Activated T-cell treated with anti-CD3 and anti-CD28 coated beads, Interleukin-2, amount 50 U/mL, for 24 hours (primary cell): ENCODE measurements around the gene ST8SIA6.
"Not testable (repeated sequence)": the region's sequence is repeated elsewhere in the genome, so short reads cannot be mapped to it uniquely, and the experiment has no call there.

Source experiments
- DNase-seq: peaks from one replicate; pipeline ENCODE4 v3.0.0-alpha.2; 2020
- H3K27ac Mint-ChIP-seq: 2 replicates; pipeline ENCODE4 v1.8.0; 2020; ENCODE audit warnings: mild to moderate bottlenecking, mixed read lengths
- H3K27me3 Mint-ChIP-seq: 2 replicates; pipeline ENCODE4 v1.8.0; 2020; ENCODE audit warnings: mixed read lengths
- H3K36me3 Mint-ChIP-seq: 2 replicates; pipeline ENCODE4 v1.8.0; 2020; ENCODE audit warnings: low read depth, mixed read lengths
- H3K4me1 Mint-ChIP-seq: 2 replicates; pipeline ENCODE4 v1.8.0; 2020; ENCODE audit warnings: low read depth, mixed read lengths
- H3K4me3 Mint-ChIP-seq: 2 replicates; pipeline ENCODE4 v1.8.0; 2020; ENCODE audit warnings: mild to moderate bottlenecking, moderate library complexity, mixed read lengths
- H3K9me3 Mint-ChIP-seq: 2 replicates; pipeline ENCODE4 v1.8.0; 2020; ENCODE audit warnings: mixed read lengths

ST8SIA6 gene

GRCh38 chr10:17445400-17445998 is 8.9 kb downstream of the ST8SIA6 start:
- Mint-ChIP-seq H3K27me3 (peaks cover 28% of the 10 kb centered on the region), H3K27ac (no peak overlapping the region), H3K9me3 (peaks cover 15% of the 10 kb centered on the region), H3K4me3 (no peak overlapping the region), H3K4me1 (peaks cover 15% of the 10 kb centered on the region), H3K36me3 (peaks cover 10% of the 10 kb centered on the region)
- no peak for DNase-seq

- H3K9me3 Mint-ChIP-seq: peaks cover 9% of the 10 kb centered on the region
- peaks cover 23% of the 10 kb centered on the region for H3K27me3 Mint-ChIP-seq
- H3K27ac Mint-ChIP-seq: peak overlapping the region; percentile 8
- H3K36me3 Mint-ChIP-seq: peaks cover 9% of the 10 kb centered on the region
- DNase-seq: no peak
- H3K4me3 Mint-ChIP-seq: no peak overlapping the region
- H3K4me1 Mint-ChIP-seq: peaks cover 15% of the 10 kb centered on the region
These were observed 10.0 kb downstream of the ST8SIA6 start for GRCh38 chr10:17444388-17444714.

DNA sequence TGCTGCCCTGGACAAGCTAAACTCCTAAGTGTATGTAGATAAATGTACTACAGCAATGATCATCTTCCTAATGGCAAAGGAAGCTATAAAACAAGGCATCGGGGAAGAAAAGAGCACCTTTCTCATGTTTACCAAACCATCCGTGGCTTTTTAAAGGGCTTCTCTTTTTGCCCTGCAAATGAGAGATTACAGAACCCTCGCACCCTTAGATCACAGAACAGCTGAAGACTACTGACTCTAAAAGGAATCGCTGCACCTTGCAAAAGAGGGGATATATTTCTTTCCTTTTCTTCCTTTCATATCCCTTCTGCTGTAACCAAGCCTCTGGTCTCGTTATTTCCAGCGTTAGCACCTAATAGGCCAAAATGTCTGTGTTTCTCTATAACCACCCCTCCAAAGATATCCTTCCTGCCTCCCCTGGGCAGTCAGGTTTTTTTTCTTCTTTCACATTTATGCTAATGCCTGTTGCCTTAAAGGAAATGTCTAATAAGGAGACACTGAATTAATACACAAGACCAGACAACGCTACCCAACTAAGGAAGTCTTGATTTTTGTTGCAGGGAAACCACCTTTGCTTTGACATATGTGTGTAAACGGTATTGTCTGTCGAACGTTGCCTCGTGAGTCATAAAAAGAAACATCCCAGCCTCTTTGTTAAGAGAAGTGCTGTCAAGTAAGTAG is 10.5 kb downstream of the ST8SIA6 start:
- DNase-seq: no peak
- H3K27ac Mint-ChIP-seq: peak overlapping the region; percentile 8
- peak overlapping the region; percentile 5 for H3K4me3 Mint-ChIP-seq
- peaks cover 7% of the 10 kb centered on the region for H3K36me3 Mint-ChIP-seq
- H3K27me3 Mint-ChIP-seq: peaks cover 23% of the 10 kb centered on the region
- H3K9me3 Mint-ChIP-seq: peaks cover 7% of the 10 kb centered on the region
- peaks cover 15% of the 10 kb centered on the region for H3K4me1 Mint-ChIP-seq

DNA sequence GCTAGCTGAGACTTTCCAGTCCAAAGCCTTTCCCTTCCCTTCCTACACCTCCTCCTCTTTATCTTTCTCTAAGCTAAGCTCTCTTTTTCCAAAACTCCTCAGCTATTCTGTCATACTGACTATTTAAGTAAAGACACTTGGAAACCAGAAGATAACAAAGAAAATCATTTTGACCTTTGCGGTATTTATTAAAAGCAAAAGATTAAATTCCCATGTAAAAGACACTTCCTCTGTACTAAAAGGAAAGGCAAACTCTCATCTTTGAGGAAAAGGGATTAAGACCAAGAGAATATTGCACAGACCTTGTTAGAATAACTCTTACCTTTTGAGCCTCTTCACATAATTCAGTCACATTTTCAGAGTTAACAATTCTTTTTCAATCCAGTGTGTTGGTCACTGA is 15.8 kb downstream of the ST8SIA6 start:
- no peak overlapping the region for H3K27ac Mint-ChIP-seq
- H3K27me3 Mint-ChIP-seq: peaks cover 8% of the 10 kb centered on the region
- H3K4me1 Mint-ChIP-seq: peaks cover 2% of the 10 kb centered on the region
- no peak overlapping the region for H3K4me3 Mint-ChIP-seq
- DNase-seq: no peak
- H3K36me3 Mint-ChIP-seq: no peaks in the 10 kb centered on the region
- H3K9me3 Mint-ChIP-seq: no peaks in the 10 kb centered on the region

DNA sequence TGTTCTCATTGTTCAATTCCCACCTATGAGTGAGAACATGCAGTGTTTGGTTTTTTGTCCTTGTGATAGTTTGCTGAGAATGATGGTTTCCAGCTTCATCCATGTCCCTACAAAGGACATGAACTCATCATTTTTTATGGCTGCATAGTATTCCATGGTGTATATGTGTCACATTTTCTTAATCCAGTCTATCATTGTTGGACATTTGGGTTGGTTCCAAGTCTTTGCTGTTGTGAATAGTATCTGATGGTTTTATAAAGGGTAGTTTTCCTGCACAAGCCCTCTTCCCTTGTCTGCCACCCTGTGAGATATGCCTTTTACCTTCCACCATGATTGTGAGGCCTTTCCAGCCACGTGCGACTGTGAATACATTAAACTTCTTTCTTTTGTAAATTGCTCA is 17.8 kb downstream of the ST8SIA6 start:
- H3K9me3 Mint-ChIP-seq, H3K36me3 Mint-ChIP-seq, H3K4me1 Mint-ChIP-seq, DNase-seq, H3K27ac Mint-ChIP-seq, H3K27me3 Mint-ChIP-seq, H3K4me3 Mint-ChIP-seq: not testable (repeated sequence)

GRCh38 chr10:17435953-17436352 is 18.4 kb downstream of the ST8SIA6 start:
- H3K27me3 Mint-ChIP-seq: peaks cover 6% of the 10 kb centered on the region

GRCh38 chr10:17435187-17435586 is 19.2 kb downstream of the ST8SIA6 start:
- no peak overlapping the region for H3K4me3 Mint-ChIP-seq
- H3K27ac Mint-ChIP-seq: no peak overlapping the region

More at GRCh38 chr10:17435953-17436352, 18.4 kb downstream of the ST8SIA6 start:
- H3K9me3 Mint-ChIP-seq: no peaks in the 10 kb centered on the region
- no peak overlapping the region for H3K27ac Mint-ChIP-seq
- DNase-seq: no peak
- no peak overlapping the region for H3K4me3 Mint-ChIP-seq
- H3K4me1 Mint-ChIP-seq: peaks cover 6% of the 10 kb centered on the region
- no peaks in the 10 kb centered on the region for H3K36me3 Mint-ChIP-seq

GRCh38 chr10:17432723-17433122 is 21.7 kb downstream of the ST8SIA6 start:
- Mint-ChIP-seq H3K9me3 (no peaks in the 10 kb centered on the region), H3K4me1 (peaks cover 36% of the 10 kb centered on the region), H3K4me3 (no peak overlapping the region), H3K27ac (no peak overlapping the region), H3K36me3 (no peaks in the 10 kb centered on the region), H3K27me3 (peaks cover 6% of the 10 kb centered on the region)
- DNase-seq: no peak

More at GRCh38 chr10:17435187-17435586, 19.2 kb downstream of the ST8SIA6 start:
- no peaks in the 10 kb centered on the region for H3K36me3 Mint-ChIP-seq
- DNase-seq: no peak
- no peaks in the 10 kb centered on the region for H3K9me3 Mint-ChIP-seq
- peaks cover 6% of the 10 kb centered on the region for H3K27me3 Mint-ChIP-seq
- peaks cover 13% of the 10 kb centered on the region for H3K4me1 Mint-ChIP-seq

DNA sequence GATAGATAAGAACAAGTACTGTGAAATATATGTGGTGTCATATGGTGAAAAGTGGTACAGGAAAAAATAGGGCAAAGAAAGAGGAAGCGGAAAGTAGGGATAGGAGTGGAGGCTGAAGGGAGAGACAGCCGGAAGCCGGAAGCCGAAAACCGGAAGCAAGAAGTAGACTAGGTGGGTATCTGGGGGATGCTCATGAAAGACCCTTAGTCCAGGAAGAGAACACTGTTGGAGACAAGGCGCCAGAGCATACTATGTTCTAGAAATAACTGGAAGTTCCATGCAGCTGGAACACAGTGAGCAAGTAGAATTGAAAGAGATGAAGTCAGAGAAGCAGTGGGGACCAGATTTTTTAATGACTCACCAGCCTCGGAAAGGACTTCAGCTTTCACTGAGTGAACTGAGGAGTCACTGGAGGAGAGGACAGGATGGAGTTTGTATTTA is 22.5 kb downstream of the ST8SIA6 start:
- H3K27ac Mint-ChIP-seq: no peak overlapping the region
- H3K4me3 Mint-ChIP-seq: no peak overlapping the region
- peaks cover 45% of the 10 kb centered on the region for H3K4me1 Mint-ChIP-seq
- no peaks in the 10 kb centered on the region for H3K9me3 Mint-ChIP-seq
- DNase-seq: no peak
- no peaks in the 10 kb centered on the region for H3K36me3 Mint-ChIP-seq
- H3K27me3 Mint-ChIP-seq: peaks cover 6% of the 10 kb centered on the region

GRCh38 chr10:17430647-17431355 is 23.6 kb downstream of the ST8SIA6 start:
- Mint-ChIP-seq H3K27ac (no peak overlapping the region), H3K4me1 (peaks cover 56% of the 10 kb centered on the region), H3K9me3 (no peaks in the 10 kb centered on the region), H3K27me3 (peaks cover 6% of the 10 kb centered on the region), H3K4me3 (no peak overlapping the region), H3K36me3 (no peaks in the 10 kb centered on the region)
- peak; percentile 65 for DNase-seq

- peaks cover 6% of the 10 kb centered on the region for H3K27me3 Mint-ChIP-seq
- H3K4me3 Mint-ChIP-seq: peak overlapping the region; percentile 59
- peaks cover 64% of the 10 kb centered on the region for H3K4me1 Mint-ChIP-seq
- no peaks in the 10 kb centered on the region for H3K9me3 Mint-ChIP-seq
- H3K27ac Mint-ChIP-seq: no peak overlapping the region
- DNase-seq: no peak
- no peaks in the 10 kb centered on the region for H3K36me3 Mint-ChIP-seq
These were observed 24.9 kb downstream of the ST8SIA6 start for GRCh38 chr10:17429490-17429889.

DNA sequence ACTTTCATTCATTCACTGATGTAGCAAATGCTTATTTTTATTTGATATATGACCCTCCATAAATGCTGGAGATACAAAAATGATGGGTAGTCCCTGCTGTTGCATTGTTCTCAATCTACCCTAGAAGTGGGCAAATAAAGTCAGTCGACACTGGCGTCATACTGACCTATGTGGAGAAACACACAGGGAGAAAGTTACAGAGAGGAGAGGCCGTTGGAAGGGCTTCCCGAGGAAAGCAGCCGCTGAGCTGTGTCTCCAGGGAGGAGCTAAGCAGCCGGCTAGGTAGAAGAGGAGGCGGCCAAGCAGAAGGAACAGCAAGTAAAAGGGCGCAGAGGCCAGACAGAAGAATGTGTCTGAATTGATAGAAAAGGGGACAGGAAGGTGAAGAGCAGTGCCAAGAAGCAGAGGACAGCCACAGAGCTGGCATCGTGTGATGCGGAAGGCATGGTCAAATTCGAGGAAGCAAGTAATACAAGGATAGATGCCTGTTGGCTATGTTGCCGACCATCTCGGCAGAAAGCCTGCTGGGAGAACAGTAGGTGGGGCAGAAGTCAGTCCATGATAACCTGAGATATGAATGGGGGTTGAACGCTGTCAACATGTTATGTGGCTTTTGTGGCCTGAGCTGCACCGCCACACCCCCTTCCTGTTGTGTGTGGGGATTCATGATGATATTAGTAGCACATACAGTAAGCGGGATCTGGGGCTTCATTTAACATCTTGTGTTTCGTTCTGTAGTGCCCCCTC is 25.9 kb downstream of the ST8SIA6 start:
- Mint-ChIP-seq H3K36me3 (no peaks in the 10 kb centered on the region), H3K4me1 (peaks cover 73% of the 10 kb centered on the region), H3K9me3 (no peaks in the 10 kb centered on the region), H3K4me3 (peak overlapping the region; percentile 59), H3K27ac (peak overlapping the region; percentile 45), H3K27me3 (peaks cover 6% of the 10 kb centered on the region)
- peak; percentile 65 for DNase-seq

GRCh38 chr10:17427666-17428350 is 26.6 kb downstream of the ST8SIA6 start:
- peak overlapping the region; percentile 59 for H3K4me3 Mint-ChIP-seq
- DNase-seq: no peak
- H3K9me3 Mint-ChIP-seq: no peaks in the 10 kb centered on the region
- H3K4me1 Mint-ChIP-seq: peaks cover 76% of the 10 kb centered on the region
- peak overlapping the region; percentile 45 for H3K27ac Mint-ChIP-seq
- H3K36me3 Mint-ChIP-seq: no peaks in the 10 kb centered on the region
- peaks cover 6% of the 10 kb centered on the region for H3K27me3 Mint-ChIP-seq

GRCh38 chr10:17427201-17427600 is 27.2 kb downstream of the ST8SIA6 start:
- no peaks in the 10 kb centered on the region for H3K9me3 Mint-ChIP-seq
- peaks cover 6% of the 10 kb centered on the region for H3K27me3 Mint-ChIP-seq
- H3K4me1 Mint-ChIP-seq: peaks cover 76% of the 10 kb centered on the region
- no peaks in the 10 kb centered on the region for H3K36me3 Mint-ChIP-seq
- DNase-seq: no peak
- no peak overlapping the region for H3K4me3 Mint-ChIP-seq
- no peak overlapping the region for H3K27ac Mint-ChIP-seq
